PC-3 (cell line): ENCODE data around the gene DEFB132. TPM values are rescaled to one million over a fixed set of nuclear protein-coding genes. Genes with fewer than 3 reads are reported as not detected.
A peak's percentile ranks its signal among the peaks of the same experiment; 100 is the strongest.

Experiments
- ATAC-seq: fragments of 200-7000 bp; cut with Tn5 transposase; 2 replicates; pipeline ENCODE4 v1.9.1; 2020; ENCODE audit warnings: mild to moderate bottlenecking, moderate library complexity
- BruUV-seq: library from RNA; stranded (reverse); fragments of 400-500 nt; replicated peaks from 2 replicates; lab custom pipeline; 2021; lab: Mats Ljungman, UMichigan
- CTCF ChIA-PET: fragments of 300-600 bp; sonication (Branson Sonifier 250); formaldehyde crosslinking; loops from one replicate; lab custom pipeline; 2022; ENCODE audit warnings: antibody characterized with exemption; lab: Charles Lee
- POLR2A ChIA-PET: fragments of 300-600 bp; sonication (Branson Sonifier 250); formaldehyde crosslinking; loops from one replicate; lab custom pipeline; 2022; ENCODE audit warnings: antibody characterized with exemption; ENCODE audit not compliant: unreplicated experiment; lab: Charles Lee
- DNase-seq: peaks from one replicate; pipeline ENCODE4 v3.0.0-alpha.2; 2015
- H2AFZ ChIP-seq: fragments of 300-600 bp; sonication (generic); 2 replicates; pipeline ENCODE4 v1.6.0; 2016; ENCODE audit warnings: antibody characterized with exemption, low read length
- H3F3A ChIP-seq: fragments of 300-600 bp; sonication (generic); one replicate; pipeline ENCODE4 v1.6.0; 2017; ENCODE audit warnings: antibody characterized with exemption, low read length, control low read depth, mild to moderate bottlenecking; ENCODE audit not compliant: unreplicated experiment
- H3K27ac ChIP-seq: fragments of 300-600 bp; sonication (generic); 2 replicates; pipeline ENCODE4 v1.5.1; 2016; ENCODE audit warnings: mild to moderate bottlenecking, low read length
- H3K27me3 ChIP-seq: fragments of 300-600 bp; sonication (generic); 2 replicates; pipeline ENCODE4 v1.6.1; 2016; ENCODE audit warnings: low read length, mixed read lengths
- H3K36me3 ChIP-seq: fragments of 300-600 bp; sonication (generic); 2 replicates; pipeline ENCODE4 v1.6.1; 2016; ENCODE audit warnings: low read depth, mixed run types, low read length, mixed read lengths
- H3K4me1 ChIP-seq: fragments of 300-600 bp; sonication (generic); 2 replicates; pipeline ENCODE4 v1.5.1; 2016; ENCODE audit warnings: low read length; ENCODE audit not compliant: insufficient read depth
- H3K4me2 ChIP-seq: fragments of 300-600 bp; sonication (generic); 2 replicates; pipeline ENCODE4 v1.6.0; 2016; ENCODE audit warnings: low read length
- H3K4me3 ChIP-seq: fragments of 300-600 bp; sonication (generic); 2 replicates; pipeline ENCODE4 v1.5.1; 2016; ENCODE audit warnings: mild to moderate bottlenecking, low read length, mixed read lengths
- H3K79me2 ChIP-seq: fragments of 300-600 bp; sonication (generic); 2 replicates; pipeline ENCODE4 v1.6.1; 2017; ENCODE audit warnings: low read length, mixed read lengths
- H3K9ac ChIP-seq: fragments of 300-600 bp; sonication (generic); 2 replicates; pipeline ENCODE4 v1.6.0; 2016; ENCODE audit warnings: mild to moderate bottlenecking, low read length
- H3K9me2 ChIP-seq: fragments of 300-600 bp; sonication (generic); replicated peaks from 2 replicates; pipeline ENCODE4 v1.6.1; 2016; ENCODE audit warnings: mixed run types, low read length, mixed read lengths
- H3K9me3 ChIP-seq: fragments of 300-600 bp; sonication (generic); 2 replicates; pipeline ENCODE4 v1.6.1; 2016; ENCODE audit warnings: low read length, mixed read lengths
- H4K20me1 ChIP-seq: fragments of 300-600 bp; sonication (generic); 2 replicates; pipeline ENCODE4 v1.6.1; 2016; ENCODE audit warnings: low read length, mixed read lengths
- CTCF ChIP-seq: fragments of 300-600 bp; sonication (generic); conservative IDR thresholded peaks from 2 replicates; pipeline ENCODE4 v1.5.1; 2017; ENCODE audit warnings: antibody characterized with exemption, low read depth, mild to moderate bottlenecking, low read length
- EZH2 ChIP-seq: fragments of 300-600 bp; sonication (generic); IDR thresholded peaks from one replicate; pipeline ENCODE4 v1.6.1; 2017; ENCODE audit warnings: antibody characterized with exemption, mild to moderate bottlenecking, low read length; ENCODE audit not compliant: unreplicated experiment
- EZH2phosphoT487 ChIP-seq: fragments of 300-600 bp; sonication (generic); IDR thresholded peaks from 2 replicates; pipeline ENCODE4 v1.6.1; 2018; ENCODE audit warnings: mild to moderate bottlenecking, antibody characterized with exemption, low read length, borderline replicate concordance
- intact Hi-C: fragments of 100-400 bp; cut with micrococcal nuclease; formaldehyde crosslinking; loops from 2 replicates; pipeline ENCODE4 v1.9.0; 2023
- total RNA-seq: library from RNA; depleted of rRNA; stranded (reverse); fragments of >200 nt; gene quantifications from 2 replicates; pipeline ENCODE4 v1.2.3, GENCODE V29; 2014

Gene DEFB132
- total RNA-seq, 1 experiment from 2014 or later, result not detected

GRCh38 chr20:297098-297924, 39.8 kb downstream of the DEFB132 start, which contains the start of gene ZCCHC3:
TSS of gene ZCCHC3 (plus strand) at chr20:297570. CDS start at chr20:297587, 17 bp downstream.
- Histone ChIP-seq H3K36me3 (no peaks in the 10 kb centered on the region), H3K4me2 (peak within 1 kb of the TSS; percentile 93), H3K9me3 (no peaks in the 10 kb centered on the region), H3K79me2 (peaks cover 49% of the 10 kb centered on the region), H2AFZ (peak within 1 kb of the TSS; percentile 78), H3K27ac (peak within 1 kb of the TSS; percentile 75), H3K9ac (peak within 1 kb of the TSS; percentile 96), H3K4me3 (peak within 1 kb of the TSS; percentile 80), H3K27me3 (no peaks in the 10 kb centered on the region), H3K9me2 (no peaks in the 10 kb centered on the region), H3K4me1 (peaks cover 29% of the 10 kb centered on the region), H3F3A (no peaks in the 10 kb centered on the region), H4K20me1 (peaks cover 32% of the 10 kb centered on the region)
- POLR2A ChIA-PET, result interaction anchor here (0.6 kb wide), 1 partner anchor 141 kb away, joined by 3 read pairs; no protein-coding TSS in a partner anchor
- CTCF ChIA-PET, result no interaction called here
- peak; percentile 98 for TF ChIP-seq EZH2phosphoT487
- 0 out of 2 replicates have a peak, but pooled peaks have one; percentile 29 for TF ChIP-seq CTCF
- no peak for TF ChIP-seq EZH2
- ATAC-seq (peak; percentile 85), DNase-seq (peak; percentile 96)
- TSS peak; percentile 60 for BruUV-seq
- intact Hi-C loops, result loop anchor here (1.0 kb wide), 1 partner anchor 27 kb away; no protein-coding TSS in a partner anchor

- Histone ChIP-seq H3K4me1 (peaks cover 29% of the 10 kb centered on the region), H3K27me3 (no peaks in the 10 kb centered on the region), H3K79me2 (peaks cover 49% of the 10 kb centered on the region), H3K4me2 (peak overlapping the region; percentile 93), H3K4me3 (peak overlapping the region; percentile 80), H3K9me2 (no peaks in the 10 kb centered on the region), H3K9ac (peak overlapping the region; percentile 96), H2AFZ (peak overlapping the region; percentile 78), H3K36me3 (no peaks in the 10 kb centered on the region), H3F3A (no peaks in the 10 kb centered on the region), H4K20me1 (peaks cover 32% of the 10 kb centered on the region), H3K9me3 (no peaks in the 10 kb centered on the region), H3K27ac (peak overlapping the region; percentile 75)
- CTCF ChIA-PET, result no interaction called here
- intact Hi-C loops, result loop anchor here (1.0 kb wide), 1 partner anchor 26 kb away; no protein-coding TSS in a partner anchor
- TF ChIP-seq EZH2phosphoT487 (no peak), CTCF (no peak), EZH2 (no peak)
- DNase-seq (peak; percentile 66), ATAC-seq (peak; percentile 48)
- TSS peak; percentile 33 for BruUV-seq
- POLR2A ChIA-PET, result interaction anchor here (0.6 to 1.0 kb wide), 4 partner anchors 12 to 72 kb away, joined by 3 to 44 read pairs (median 4); partner anchors contain the start of gene SOX12
Observed at GRCh38 chr20:297925-298775, 40.6 kb downstream of the DEFB132 start.
